HG03025 (cell line): ENCODE data around the gene FGF9.

Source experiments
- ATAC-seq: cut with Tn5 transposase; IDR thresholded peaks from one replicate; pipeline ENCODE4 v1.9.1; 2021; ENCODE audit warnings: mild to moderate bottlenecking, moderate library complexity; ENCODE audit not compliant: unreplicated experiment, low FRiP score

FGF9 gene

GRCh38 chr13:21670883-21671619 lies at the start of gene FGF9:
TSS of gene FGF9 (plus strand) at chr13:21671073. CDS start at chr13:21671913, 840 bp downstream.
- peak; percentile 76 for ATAC-seq

GRCh38 chr13:21625366-21625765 lies 45.5 kb upstream of the FGF9 start:
- no peak for ATAC-seq

DNA sequence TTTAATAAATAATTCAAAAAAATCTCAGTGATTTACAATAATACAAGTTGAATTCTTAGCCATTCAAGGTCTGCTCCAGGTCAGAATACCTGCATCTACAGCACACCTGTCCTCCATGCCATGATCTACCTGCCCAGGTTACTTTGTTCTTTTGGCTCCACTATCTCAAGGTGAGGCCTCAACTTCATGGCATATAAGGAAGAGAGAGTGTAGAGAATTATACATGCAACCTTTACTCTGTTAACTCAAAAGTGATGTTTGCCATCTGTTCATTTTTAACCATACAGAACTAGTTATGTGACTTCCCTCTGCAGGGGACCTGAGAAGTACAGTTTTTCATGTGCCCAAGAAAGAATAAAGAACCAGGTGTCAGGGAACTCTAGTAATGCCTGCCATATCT lies 38.7 kb upstream of the FGF9 start:
- no peak for ATAC-seq

DNA sequence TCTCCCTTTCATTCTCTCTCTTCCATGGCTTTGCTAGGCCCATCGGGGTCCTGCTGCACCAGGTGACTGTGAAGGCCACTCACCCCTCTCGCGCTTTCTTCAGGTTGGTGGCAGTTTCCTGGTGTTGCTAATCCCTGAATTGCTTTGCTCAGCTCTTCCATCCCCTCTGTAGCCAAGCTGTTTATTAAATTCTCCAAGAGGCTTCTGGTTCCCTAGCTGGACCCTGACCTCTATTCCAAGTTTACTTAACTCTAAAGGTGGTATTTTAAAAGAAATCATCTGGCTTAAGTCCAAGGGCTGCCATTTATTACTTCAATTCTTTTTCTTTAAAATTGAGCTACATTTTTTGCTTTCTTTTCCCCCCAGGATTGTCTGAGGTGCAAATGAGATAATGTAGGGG lies 34.2 kb upstream of the FGF9 start:
- no peak for ATAC-seq

DNA sequence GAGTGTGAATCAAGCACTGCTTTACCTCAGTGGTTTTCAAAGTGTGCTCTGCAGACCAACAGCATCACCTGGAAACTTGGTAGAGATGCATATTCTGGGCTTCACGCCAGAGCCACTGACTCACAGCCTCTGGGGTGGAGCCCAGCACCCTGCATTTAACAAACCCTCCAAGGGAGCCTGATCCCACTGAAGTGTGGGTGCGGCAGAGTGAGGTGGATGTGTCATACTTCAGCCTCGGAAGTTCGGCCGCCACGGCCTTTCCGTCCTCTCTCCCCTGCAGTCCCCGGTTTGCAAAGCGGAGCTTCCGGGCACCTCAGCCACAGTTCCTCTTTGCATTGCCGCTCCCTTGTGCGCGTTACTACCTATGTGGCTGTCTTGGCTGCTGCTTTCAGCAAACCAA lies 33.6 kb upstream of the FGF9 start:
- no peak for ATAC-seq

DNA sequence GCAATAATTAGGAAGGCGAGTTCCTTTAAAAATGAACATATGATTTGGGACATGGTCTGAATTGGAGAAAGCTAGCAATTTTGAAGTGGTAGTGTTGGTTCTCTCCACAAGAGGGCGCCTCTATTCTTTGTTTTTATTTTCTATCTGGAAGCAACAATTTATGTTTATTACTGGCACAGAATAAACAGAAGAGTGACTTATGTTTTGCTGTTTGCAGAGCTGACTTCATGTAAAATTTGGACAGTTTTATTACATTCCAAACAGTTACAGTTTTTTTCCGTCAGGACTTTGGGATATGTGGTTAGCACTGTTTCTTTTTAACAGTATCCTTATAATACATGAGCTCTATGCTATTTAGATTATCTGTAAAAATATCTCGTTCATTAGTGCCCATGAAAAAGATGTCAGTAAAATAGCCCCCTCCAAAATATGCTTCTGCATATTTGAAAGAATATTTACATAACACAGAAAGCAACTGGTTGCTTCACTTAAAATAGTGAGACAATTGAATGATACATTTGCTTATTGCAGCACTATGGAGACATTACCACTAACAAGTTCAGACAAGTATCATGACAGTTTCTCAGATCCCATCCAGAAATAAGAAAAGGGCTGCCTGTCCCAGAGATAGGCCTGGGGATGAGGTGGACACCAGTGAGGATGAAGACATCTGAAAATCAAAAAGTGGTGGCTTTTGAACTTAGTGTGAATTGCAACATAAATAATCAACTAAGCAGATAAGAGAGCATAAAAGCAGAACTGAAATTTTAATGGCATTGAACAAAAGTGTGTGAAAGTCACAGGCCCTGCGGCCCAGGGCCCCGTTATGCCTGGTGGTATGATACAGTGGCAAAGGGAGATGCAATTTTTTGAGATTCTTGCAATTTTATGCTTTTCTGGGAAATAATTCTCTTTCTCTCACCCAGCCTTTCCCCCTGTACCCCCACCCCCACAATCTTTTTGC lies 32.3 kb upstream of the FGF9 start:
- ATAC-seq = no peak

GRCh38 chr13:21639561-21639960 lies 31.3 kb upstream of the FGF9 start:
- no peak for ATAC-seq

DNA sequence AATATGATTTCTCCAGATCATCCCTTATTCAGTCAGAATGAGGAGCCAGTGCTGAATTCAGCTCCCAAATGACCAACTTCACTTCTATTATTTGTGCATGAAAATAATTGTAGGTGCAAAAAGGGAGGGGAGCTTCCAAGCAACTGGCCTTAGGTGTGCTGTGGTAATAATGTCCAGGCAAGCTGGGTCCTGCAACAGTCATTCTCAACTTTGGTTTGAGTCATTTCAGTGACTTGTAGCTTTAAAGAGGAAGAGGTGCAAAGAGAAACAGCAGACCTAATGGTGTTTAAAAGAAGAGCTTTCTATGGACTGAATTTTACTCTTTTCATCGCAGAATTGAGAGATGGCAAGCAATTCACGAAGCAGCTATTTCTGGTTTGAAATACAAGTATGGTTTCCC lies 29.2 kb upstream of the FGF9 start:
- no peak for ATAC-seq

GRCh38 chr13:21657538-21657937 lies 13.3 kb upstream of the FGF9 start:
- no peak for ATAC-seq

- ATAC-seq = no peak
Observed at GRCh38 chr13:21659087-21659486, 11.8 kb upstream of the FGF9 start.

DNA sequence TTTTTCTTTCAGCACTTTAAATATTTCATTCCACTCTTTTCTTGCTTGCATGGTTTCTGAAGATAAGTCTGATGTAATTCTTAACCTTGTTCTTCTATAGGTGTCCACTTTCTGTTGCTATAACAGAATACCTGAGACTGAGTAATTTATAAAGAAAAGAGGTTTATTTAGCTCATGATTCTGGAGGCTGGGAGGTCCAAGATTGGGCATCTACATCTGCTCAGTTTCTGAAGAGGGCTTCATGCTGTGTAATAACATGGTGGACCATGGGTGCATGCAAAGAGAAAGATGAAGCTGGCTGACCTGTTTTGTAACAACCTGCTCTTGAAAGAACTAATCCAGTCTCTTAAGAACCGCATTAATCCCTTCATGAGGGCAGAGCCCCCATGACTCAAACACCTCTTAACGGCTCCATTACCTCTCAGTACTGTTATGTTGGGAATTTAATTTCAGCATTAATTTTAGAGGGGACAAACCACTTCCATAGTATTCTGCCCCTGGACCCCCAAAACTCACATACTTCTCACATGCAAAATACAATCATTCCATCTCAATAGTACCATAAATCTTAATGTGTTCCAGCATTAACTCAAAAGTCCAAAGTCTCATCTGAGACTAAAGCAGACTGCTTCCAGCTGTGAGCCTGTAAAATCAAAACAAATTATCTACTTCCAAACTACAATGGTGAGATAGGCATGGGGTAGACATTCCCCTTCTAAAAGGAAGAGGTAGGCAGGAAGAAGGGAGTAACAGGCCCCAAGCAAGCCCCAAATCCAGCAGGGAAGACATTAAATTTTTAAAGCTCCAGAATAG lies 9.6 kb upstream of the FGF9 start:
- no peak for ATAC-seq

DNA sequence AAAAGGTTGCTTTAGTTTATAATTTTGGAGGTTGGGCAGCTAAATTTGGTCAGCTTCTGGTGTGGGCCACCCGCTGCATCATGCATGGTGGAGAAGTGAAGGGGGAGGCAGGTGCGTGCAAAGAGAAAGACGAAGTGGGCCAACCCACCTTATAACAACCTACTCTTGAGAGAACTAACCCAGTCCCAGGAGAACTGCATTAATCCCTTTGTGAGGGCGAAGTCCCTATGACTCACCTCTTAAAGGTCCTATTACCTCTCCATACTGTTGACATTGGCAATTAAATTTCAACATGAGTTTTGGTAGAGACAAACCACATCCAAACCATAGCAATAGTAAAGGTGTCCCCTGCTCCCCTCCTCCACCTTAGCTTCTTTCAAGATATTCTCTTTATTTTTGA lies 7.7 kb upstream of the FGF9 start:
- no peak for ATAC-seq

DNA sequence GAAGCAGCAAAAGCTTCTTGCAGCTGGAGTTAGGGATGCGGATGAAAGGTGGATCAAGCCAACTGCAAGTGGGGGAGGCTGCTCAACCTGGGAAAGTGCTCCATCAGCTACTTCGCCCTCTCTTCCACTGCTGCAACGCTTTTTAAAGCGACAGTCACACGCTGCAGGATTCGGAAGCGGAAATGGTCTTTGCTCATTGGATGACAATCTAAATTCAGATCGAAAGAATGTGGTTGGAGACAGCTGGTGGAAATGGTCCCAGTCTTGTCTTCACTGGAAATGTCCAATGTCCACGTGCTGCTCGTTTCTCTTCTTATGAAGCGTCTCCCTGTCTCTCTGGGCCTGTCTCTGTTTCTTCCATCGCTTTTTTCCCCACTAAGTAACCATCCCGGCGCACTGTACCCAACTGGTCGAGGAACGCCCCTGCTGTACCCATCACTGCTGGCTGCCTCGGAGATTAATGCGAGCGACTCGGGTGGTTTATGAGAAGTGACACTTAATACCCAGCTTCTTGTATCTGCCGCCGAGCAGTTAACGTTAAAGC lies 2.1 kb upstream of the FGF9 start:
- ATAC-seq = no peak

GRCh38 chr13:21670006-21670882 lies 629 bp upstream of the FGF9 start:
- ATAC-seq = peak; percentile 10

DNA sequence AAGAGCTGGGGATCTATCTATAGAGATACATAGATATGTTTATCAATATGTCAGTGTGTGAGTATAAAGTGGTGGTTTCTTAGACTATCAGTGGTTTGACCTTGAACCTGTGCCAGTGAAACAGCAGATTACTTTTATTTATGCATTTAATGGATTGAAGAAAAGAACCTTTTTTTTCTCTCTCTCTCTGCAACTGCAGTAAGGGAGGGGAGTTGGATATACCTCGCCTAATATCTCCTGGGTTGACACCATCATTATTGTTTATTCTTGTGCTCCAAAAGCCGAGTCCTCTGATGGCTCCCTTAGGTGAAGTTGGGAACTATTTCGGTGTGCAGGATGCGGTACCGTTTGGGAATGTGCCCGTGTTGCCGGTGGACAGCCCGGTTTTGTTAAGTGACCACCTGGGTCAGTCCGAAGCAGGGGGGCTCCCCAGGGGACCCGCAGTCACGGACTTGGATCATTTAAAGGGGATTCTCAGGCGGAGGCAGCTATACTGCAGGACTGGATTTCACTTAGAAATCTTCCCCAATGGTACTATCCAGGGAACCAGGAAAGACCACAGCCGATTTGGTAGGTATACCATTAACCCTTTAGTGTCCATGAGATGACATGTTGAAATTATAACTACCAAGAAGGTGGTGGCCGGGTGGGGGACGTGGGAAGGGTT lies 880 bp downstream of the FGF9 start:
- no peak for ATAC-seq

- no peak for ATAC-seq
Observed at GRCh38 chr13:21672287-21672680, 1.4 kb downstream of the FGF9 start.

- no peak for ATAC-seq
Observed at GRCh38 chr13:21672796-21673538, 2.1 kb downstream of the FGF9 start.

DNA sequence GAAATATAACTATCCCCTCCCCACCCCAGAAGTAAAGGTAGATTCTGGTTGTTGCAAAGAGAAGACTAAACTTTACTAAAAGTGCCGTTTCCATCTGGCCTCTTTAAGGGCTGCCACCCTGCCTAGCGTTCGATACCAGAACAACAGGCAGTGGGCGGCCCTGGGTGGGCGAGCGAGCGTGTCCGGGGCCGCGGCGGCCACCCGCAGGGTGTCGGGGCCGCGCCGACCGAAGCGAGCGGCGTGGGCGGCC lies 2.6 kb downstream of the FGF9 start:
- no peak for ATAC-seq
